Measurements from ENCODE around the gene METTL26. TPM values are rescaled to one million over a fixed set of nuclear protein-coding genes. Genes with fewer than 3 reads are reported as not detected.

The METTL26 gene
- total and polyA plus RNA-seq, 10 of the 15 experiments (the other 5 are each of a cell fraction or from before 2014, with no cell fraction given) = 5.4 to 163 (median 79.3) TPM

- Histone ChIP-seq H2AFZ (ENCODE audit: control insufficient read depth, low read depth, low read length) (no peak overlapping the region), H3K36me3 (ENCODE audit: control insufficient read depth in 2 of 2, insufficient read depth in 2 of 2, low read length in 1 of 2) (peaks cover 0 to 3% of the 10 kb centered on the region in 2 experiments; a peak in 2 of 4 replicates), H3K9me3 (replicated peaks; ENCODE audit: control insufficient read depth, insufficient read depth, low read length) (no peaks in the 10 kb centered on the region), H3K27me3 (replicated peaks in 1 of 2; ENCODE audit: control insufficient read depth in 2 of 2, insufficient read depth in 2 of 2, low read length in 1 of 2) (no peaks in the 10 kb centered on the region), H3K27ac (ENCODE audit: control insufficient read depth, insufficient read depth) (no peak overlapping the region), H3K4me2 (ENCODE audit: control insufficient read depth, insufficient read depth) (no peak overlapping the region), H4K20me1 (ENCODE audit: control insufficient read depth, insufficient read depth) (no peaks in the 10 kb centered on the region), H3K79me2 (ENCODE audit: control insufficient read depth, insufficient read depth, low read length) (peaks cover 15% of the 10 kb centered on the region), H3K4me1 (ENCODE audit: control insufficient read depth, insufficient read depth, low read length) (peaks cover 9% of the 10 kb centered on the region), H3K4me3 (no peak overlapping the region), H3K9ac (ENCODE audit: control insufficient read depth, insufficient read depth, low read length) (no peak overlapping the region)
- in situ Hi-C loops (cut with MboI) = no loop called here
- no peak for DNase-seq (ENCODE audit: low read depth, low spot score)
- FAIRE-seq = no peak
- POLR2A ChIA-PET = no interaction called here
- 88% methylated on average over 28 of the region's 28 CpGs for WGBS (ENCODE audit: insufficient coverage, insufficient replicate concordance, low lambda C conversion rate, missing lambda C conversion rate)
- CTCF ChIA-PET = interaction anchor here (0.6 to 1.3 kb wide), 2 partner anchors 9 to 503 kb away, joined by 3 read pairs; no protein-coding TSS in a partner anchor
- SMC1A ChIA-PET (ENCODE audit: uncharacterized antibody, unreplicated experiment) = no interaction called here
- RAD21 ChIA-PET (ENCODE audit: unreplicated experiment) = no interaction called here
- no peak for ATAC-seq
- intact Hi-C loops (cut with micrococcal nuclease; ENCODE audit: unreplicated experiment) = no loop called here
- BruUV-seq (replicated peaks) = no TSS peak
- TF ChIP-seq ZSCAN29 (IDR thresholded peaks at IDR 0.05) = no peak
- TF ChIP-seq SKIL (IDR thresholded peaks at IDR 0.05; ENCODE audit: low read depth, poor library complexity, severe bottlenecking) = no peak
- TF ChIP-seq E2F4 (IDR thresholded peaks at IDR 0.05; ENCODE audit: low read depth, low read length) = no peak
- TF ChIP-seq ZBED1 (IDR thresholded peaks at IDR 0.05; ENCODE audit: borderline replicate concordance) = no peak
- TF ChIP-seq NR2C2 (IDR thresholded peaks at IDR 0.05; ENCODE audit: borderline replicate concordance, control insufficient read depth, insufficient read length, low read depth) = no peak
- TF ChIP-seq SIX5 (IDR thresholded peaks at IDR 0.05; ENCODE audit: low read depth, low read length, severe bottlenecking) = no peak
- no peak for TF ChIP-seq TBL1XR1 (IDR thresholded peaks at IDR 0.05; ENCODE audit: low read depth, low read length)
- TF ChIP-seq, protein P1, sequence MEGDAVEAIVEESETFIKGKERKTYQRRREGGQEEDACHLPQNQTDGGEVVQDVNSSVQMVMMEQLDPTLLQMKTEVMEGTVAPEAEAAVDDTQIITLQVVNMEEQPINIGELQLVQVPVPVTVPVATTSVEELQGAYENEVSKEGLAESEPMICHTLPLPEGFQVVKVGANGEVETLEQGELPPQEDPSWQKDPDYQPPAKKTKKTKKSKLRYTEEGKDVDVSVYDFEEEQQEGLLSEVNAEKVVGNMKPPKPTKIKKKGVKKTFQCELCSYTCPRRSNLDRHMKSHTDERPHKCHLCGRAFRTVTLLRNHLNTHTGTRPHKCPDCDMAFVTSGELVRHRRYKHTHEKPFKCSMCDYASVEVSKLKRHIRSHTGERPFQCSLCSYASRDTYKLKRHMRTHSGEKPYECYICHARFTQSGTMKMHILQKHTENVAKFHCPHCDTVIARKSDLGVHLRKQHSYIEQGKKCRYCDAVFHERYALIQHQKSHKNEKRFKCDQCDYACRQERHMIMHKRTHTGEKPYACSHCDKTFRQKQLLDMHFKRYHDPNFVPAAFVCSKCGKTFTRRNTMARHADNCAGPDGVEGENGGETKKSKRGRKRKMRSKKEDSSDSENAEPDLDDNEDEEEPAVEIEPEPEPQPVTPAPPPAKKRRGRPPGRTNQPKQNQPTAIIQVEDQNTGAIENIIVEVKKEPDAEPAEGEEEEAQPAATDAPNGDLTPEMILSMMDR (IDR thresholded peaks at IDR 0.05 in 2 of 3, conservative IDR thresholded peaks at IDR 0.05 in 1 of 3; ENCODE audit: control insufficient read depth in 2 of 3, extremely low read depth in 1 of 3, insufficient read depth in 1 of 3, low read depth in 3 of 3, low read length in 3 of 3) = no peak
- TF ChIP-seq, protein P2, sequence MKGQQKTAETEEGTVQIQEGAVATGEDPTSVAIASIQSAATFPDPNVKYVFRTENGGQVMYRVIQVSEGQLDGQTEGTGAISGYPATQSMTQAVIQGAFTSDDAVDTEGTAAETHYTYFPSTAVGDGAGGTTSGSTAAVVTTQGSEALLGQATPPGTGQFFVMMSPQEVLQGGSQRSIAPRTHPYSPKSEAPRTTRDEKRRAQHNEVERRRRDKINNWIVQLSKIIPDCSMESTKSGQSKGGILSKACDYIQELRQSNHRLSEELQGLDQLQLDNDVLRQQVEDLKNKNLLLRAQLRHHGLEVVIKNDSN (IDR thresholded peaks at IDR 0.05; ENCODE audit: borderline replicate concordance, extremely low read length, insufficient read depth, low read depth, low read length) = no peak
- no peak for TF ChIP-seq IRF4 (IDR thresholded peaks at IDR 0.05; ENCODE audit: low read depth, low read length)
- TF ChIP-seq WRNIP1 (IDR thresholded peaks at IDR 0.05; ENCODE audit: borderline replicate concordance, low read depth, low read length) = no peak
- TF ChIP-seq IKZF1 (conservative IDR thresholded peaks at IDR 0.05) = no peak
- TF ChIP-seq SPI1 (IDR thresholded peaks at IDR 0.05; ENCODE audit: borderline replicate concordance, insufficient read depth, low read depth, low read length) = no peak
- TF ChIP-seq, protein P3, sequence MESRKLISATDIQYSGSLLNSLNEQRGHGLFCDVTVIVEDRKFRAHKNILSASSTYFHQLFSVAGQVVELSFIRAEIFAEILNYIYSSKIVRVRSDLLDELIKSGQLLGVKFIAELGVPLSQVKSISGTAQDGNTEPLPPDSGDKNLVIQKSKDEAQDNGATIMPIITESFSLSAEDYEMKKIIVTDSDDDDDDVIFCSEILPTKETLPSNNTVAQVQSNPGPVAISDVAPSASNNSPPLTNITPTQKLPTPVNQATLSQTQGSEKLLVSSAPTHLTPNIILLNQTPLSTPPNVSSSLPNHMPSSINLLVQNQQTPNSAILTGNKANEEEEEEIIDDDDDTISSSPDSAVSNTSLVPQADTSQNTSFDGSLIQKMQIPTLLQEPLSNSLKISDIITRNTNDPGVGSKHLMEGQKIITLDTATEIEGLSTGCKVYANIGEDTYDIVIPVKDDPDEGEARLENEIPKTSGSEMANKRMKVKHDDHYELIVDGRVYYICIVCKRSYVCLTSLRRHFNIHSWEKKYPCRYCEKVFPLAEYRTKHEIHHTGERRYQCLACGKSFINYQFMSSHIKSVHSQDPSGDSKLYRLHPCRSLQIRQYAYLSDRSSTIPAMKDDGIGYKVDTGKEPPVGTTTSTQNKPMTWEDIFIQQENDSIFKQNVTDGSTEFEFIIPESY (IDR thresholded peaks at IDR 0.05) = no peak
- TF ChIP-seq BACH1 (IDR thresholded peaks at IDR 0.05; ENCODE audit: borderline replicate concordance) = no peak
These were observed 16.6 kb upstream of the METTL26 start for GRCh38 chr16:652454-653305.

Measured in GM12878 (cell line).